ENCODE results near the gene ZNF213. TPM values are rescaled to one million over a fixed set of nuclear protein-coding genes. Genes with fewer than 3 reads are reported as not detected.

ZNF213 gene
- total and polyA plus RNA-seq, 7 donors: 7.9 to 19.1 (median 9.3) TPM

DNA sequence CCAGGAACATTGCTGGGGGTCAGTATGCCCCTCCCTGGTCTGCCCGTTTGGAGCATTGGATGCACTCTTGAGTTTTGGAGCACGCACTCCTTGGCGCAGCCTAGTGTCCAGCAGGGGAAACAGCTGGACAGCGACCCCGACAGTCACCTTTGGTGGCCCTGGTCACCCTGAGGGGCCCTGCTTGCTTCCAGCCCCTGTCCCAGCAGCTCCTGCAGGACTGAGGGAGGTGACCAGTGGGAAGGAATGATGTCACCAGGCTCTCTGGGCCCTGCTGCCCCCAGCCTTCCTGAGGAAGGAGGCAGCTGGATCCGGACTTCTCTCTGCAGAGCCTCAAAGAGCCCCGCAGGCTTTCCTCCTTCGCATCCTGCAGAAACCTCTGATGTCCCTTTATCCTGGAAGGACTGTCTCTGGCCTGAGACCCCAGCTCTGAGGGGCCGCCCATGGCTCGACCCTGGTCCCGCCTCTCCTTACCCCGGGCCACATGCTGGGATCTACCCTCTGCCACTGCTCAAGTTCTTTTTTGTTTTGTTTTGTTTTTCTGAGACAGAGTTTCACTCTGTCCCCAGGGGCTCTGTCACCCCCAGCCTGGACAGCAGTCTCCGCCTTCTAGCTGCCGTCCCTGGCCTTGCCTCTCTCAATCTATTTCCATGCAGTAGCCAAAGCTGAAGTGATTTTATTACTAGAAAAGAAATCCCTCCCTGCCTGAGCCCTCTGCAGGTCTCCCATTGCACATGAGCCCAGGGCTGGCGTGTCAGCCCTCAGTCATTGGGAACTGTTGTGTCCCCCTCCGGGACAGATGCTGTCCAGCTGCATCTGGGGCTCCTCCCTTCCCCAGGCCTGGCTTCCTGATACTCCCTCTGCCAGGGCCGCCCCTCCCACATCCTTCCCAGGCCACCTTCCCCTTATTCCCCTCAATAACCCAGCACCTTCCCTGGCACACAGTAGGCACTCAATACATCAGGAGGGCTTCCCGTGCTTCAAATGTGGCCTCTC, 47.3 kb upstream of the ZNF213 start:
- DNase-seq (peak in 1 of 2 donors; percentile 72), ATAC-seq (peak; percentile 48 to 78 (median 63))
- peaks cover 0 to 2% (median 0%) of the 10 kb centered on the region in 3 donors for H3K27me3 ChIP-seq (ENCODE audit: insufficient read depth in 3 of 3, low read length in 2 of 3)
- H3K4me3 ChIP-seq: peak overlapping the region; percentile 56
- intact Hi-C loops (cut with DNase I): no loop called here
- H3K36me3 ChIP-seq (ENCODE audit: insufficient read depth in 1 of 2, low read depth in 1 of 2): no peaks in the 10 kb centered on the region
- peaks cover 9% of the 10 kb centered on the region for H3K4me1 ChIP-seq
- TF ChIP-seq, protein P1, sequence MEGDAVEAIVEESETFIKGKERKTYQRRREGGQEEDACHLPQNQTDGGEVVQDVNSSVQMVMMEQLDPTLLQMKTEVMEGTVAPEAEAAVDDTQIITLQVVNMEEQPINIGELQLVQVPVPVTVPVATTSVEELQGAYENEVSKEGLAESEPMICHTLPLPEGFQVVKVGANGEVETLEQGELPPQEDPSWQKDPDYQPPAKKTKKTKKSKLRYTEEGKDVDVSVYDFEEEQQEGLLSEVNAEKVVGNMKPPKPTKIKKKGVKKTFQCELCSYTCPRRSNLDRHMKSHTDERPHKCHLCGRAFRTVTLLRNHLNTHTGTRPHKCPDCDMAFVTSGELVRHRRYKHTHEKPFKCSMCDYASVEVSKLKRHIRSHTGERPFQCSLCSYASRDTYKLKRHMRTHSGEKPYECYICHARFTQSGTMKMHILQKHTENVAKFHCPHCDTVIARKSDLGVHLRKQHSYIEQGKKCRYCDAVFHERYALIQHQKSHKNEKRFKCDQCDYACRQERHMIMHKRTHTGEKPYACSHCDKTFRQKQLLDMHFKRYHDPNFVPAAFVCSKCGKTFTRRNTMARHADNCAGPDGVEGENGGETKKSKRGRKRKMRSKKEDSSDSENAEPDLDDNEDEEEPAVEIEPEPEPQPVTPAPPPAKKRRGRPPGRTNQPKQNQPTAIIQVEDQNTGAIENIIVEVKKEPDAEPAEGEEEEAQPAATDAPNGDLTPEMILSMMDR (IDR thresholded peaks at IDR 0.05): peak; percentile 12
- H3K27ac ChIP-seq: peak overlapping the region; percentile 58
- 52 to 57% (median 55%) methylated on average over 18 of the region's 18 CpGs for WGBS, 3 donors
- H3K9me3 ChIP-seq: no peaks in the 10 kb centered on the region

DNA sequence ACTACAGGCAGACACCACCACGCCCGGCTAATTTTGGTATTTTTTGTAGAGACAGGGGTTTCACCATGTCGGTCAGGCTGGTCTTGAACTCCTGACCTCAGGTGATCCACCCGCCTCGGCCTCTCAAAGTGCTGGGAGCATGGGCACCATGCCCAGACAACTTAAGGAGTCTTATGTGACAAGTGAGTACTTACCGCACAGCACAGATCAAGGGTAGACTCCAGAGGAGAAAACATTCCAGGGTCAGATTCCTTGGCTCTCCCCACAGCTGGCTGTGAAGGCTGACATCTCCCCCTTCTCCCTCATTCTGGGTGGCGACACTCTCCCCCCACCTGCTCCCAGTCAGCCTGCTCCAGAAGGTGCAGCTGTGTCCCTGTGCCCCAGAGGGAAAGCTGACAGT, 46.4 kb upstream of the ZNF213 start:
- H3K4me3 ChIP-seq: no peak overlapping the region
- ATAC-seq (no peak), DNase-seq (peak in 1 of 2 donors; percentile 19)
- intact Hi-C loops (cut with DNase I): no loop called here
- H3K4me1 ChIP-seq: peaks cover 9% of the 10 kb centered on the region
- no peaks in the 10 kb centered on the region for H3K9me3 ChIP-seq
- H3K36me3 ChIP-seq (ENCODE audit: insufficient read depth in 1 of 2, low read depth in 1 of 2): no peaks in the 10 kb centered on the region
- 56 to 60% (median 58%) methylated on average over 7 of the region's 7 CpGs for WGBS, 3 donors
- H3K27ac ChIP-seq: no peak overlapping the region
- TF ChIP-seq, protein P1 (IDR thresholded peaks at IDR 0.05): no peak
- H3K27me3 ChIP-seq (ENCODE audit: insufficient read depth in 3 of 3, low read length in 2 of 3): peaks cover 0 to 5% (median 0%) of the 10 kb centered on the region in 3 donors

DNA sequence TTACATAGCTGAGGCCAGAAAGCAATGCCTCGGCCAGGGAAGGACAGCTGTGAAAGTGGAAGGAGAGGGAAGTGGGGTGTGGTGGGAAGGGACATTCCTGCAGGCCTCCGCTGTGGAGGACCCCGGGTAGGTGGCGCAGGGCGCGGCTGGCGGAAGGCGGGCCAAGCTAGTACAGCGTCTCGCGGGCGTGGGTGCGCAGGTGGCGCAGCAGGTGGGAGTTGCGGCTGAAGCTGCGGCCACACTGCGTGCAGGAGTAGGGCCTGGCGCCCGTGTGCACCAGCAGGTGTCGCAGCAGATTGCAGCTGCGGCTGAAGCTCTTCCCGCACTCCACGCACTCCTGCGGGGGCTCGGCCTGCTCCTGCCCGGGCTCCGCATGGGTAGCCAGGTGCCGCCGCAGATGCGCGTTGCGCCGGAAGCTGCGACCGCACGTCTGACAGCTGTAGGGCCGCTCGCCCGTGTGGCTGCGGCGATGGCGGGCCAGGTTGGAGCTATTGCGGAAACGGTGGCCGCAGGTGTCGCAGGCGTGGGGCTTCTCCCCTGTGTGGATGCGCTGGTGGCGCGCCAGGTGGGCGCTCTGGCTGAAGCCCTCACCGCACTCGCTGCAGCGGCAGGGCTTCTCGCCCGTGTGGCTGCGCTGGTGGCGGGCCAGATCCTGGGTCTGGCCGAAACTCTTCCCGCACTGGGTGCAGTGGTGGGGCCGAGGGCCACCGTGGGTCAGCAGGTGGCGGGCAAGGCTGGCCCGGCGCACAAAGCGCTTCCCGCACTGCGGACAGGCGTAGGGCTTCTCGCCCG, 45.7 kb upstream of the ZNF213 start:
- Histone ChIP-seq H3K36me3 (ENCODE audit: insufficient read depth in 1 of 2, low read depth in 1 of 2) (no peaks in the 10 kb centered on the region), H3K4me1 (peaks cover 9% of the 10 kb centered on the region), H3K27me3 (ENCODE audit: insufficient read depth in 3 of 3, low read length in 2 of 3) (peaks cover 0 to 5% (median 0%) of the 10 kb centered on the region in 3 donors), H3K4me3 (no peak overlapping the region), H3K27ac (no peak overlapping the region), H3K9me3 (no peaks in the 10 kb centered on the region)
- ATAC-seq: no peak
- TF ChIP-seq, protein P1 (IDR thresholded peaks at IDR 0.05): no peak
- 85 to 88% (median 85%) methylated on average over 65 to 71 of the region's 71 CpGs for WGBS, 3 donors
- peak in 1 of 2 donors; percentile 40 for DNase-seq
- intact Hi-C loops (cut with DNase I): no loop called here

DNA sequence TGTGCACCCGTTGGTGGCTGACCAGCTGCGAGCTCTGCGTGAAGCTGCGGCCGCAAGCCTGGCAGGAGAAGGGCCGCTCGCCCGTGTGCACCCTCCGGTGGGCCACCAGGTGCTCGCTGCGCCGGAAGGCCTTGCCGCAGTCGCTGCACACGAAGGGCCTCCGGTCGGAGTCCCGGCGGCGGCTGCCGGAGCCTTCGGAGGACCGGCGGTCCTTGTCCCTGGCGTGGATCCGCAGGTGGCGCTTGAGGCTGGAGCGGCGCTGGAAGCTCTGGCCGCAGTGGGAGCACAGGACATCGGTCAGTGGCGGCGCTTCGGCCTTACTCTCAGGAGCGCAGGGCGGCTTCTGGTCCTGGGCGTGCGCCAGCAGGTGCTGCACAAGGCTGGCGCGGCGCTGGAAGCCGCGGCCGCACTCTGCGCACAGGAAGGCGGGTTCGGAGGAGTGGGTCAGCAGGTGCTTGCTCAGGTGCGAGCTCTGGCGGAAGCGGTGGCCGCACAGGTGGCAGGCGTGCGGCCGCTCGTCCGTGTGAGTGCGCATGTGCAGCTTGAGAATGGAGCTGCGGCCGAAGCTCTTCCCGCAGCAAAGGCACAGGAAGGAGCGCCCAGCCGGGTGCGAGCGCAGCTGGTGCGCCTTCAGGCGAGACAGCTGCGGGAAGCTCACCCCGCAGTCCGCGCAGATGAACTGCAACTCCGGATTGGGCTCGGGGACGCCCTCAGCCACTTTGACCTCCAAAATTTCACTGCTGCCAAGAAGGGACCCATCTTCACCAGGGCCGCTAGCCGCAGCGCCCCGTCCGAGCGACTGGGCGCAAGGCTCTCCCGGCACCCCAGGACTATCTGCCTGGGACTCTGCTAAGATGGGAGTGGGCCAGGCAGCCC, 44.9 kb upstream of the ZNF213 start:
- TF ChIP-seq, protein P1 (IDR thresholded peaks at IDR 0.05): no peak
- Histone ChIP-seq H3K36me3 (ENCODE audit: insufficient read depth in 1 of 2, low read depth in 1 of 2) (no peaks in the 10 kb centered on the region), H3K27me3 (ENCODE audit: insufficient read depth in 3 of 3, low read length in 2 of 3) (peaks cover 0 to 5% (median 0%) of the 10 kb centered on the region in 3 donors), H3K4me3 (no peak overlapping the region), H3K4me1 (peaks cover 9% of the 10 kb centered on the region), H3K9me3 (no peaks in the 10 kb centered on the region), H3K27ac (no peak overlapping the region)
- ATAC-seq (no peak), DNase-seq (peak in 1 of 2 donors; percentile 38)
- WGBS, 3 donors: 94 to 96% (median 95%) methylated on average over 72 to 81 of the region's 81 CpGs
- intact Hi-C loops (cut with DNase I): no loop called here
